GM12878 (cell line): ENCODE results near the gene RIPOR3. TPM values are rescaled to one million over a fixed set of nuclear protein-coding genes. Genes with fewer than 3 reads are reported as not detected.
"Not testable (repeated sequence)": the region's sequence is repeated elsewhere in the genome, so short reads cannot be mapped to it uniquely, and the experiment has no call there.

Source experiments
- ATAC-seq: fragments of 200-7000 bp; cut with Tn5 transposase; 3 replicates; pipeline ENCODE4 v1.9.1; 2020; ENCODE audit warnings: mild to moderate bottlenecking, moderate library complexity
- BruUV-seq: library from RNA; stranded (reverse); fragments of 400-500 nt; replicated peaks from 2 replicates; lab custom pipeline; 2021; lab: Mats Ljungman, UMichigan
- CTCF ChIA-PET: fragments of 300-600 bp; sonication (Branson Sonifier 250); formaldehyde crosslinking; extraction: SDS; loops from one replicate; lab custom pipeline; 2021; ENCODE audit warnings: inconsistent platforms; lab: Yijun Ruan, JAX
- POLR2A ChIA-PET: fragments of 350-600 bp; formaldehyde crosslinking; extraction: SDS; loops from one replicate; lab custom pipeline; 2021; ENCODE audit warnings: inconsistent platforms; lab: Charles Lee
- RAD21 ChIA-PET: fragments of 300-600 bp; sonication (Branson Sonifier 250); formaldehyde crosslinking; loops from one replicate; lab custom pipeline; 2023; ENCODE audit warnings: antibody characterized with exemption; ENCODE audit not compliant: unreplicated experiment; lab: Charles Lee
- SMC1A ChIA-PET: fragments of 300-600 bp; sonication (Branson Sonifier 250); formaldehyde crosslinking; loops from one replicate; lab custom pipeline; 2023; ENCODE audit not compliant: unreplicated experiment, uncharacterized antibody; lab: Charles Lee
- DNase-seq: peaks from one replicate; pipeline ENCODE4 v3.0.0-alpha.2; 2011; ENCODE audit warnings: low read depth, low spot score
- FAIRE-seq: peaks from 3 replicates; lab custom pipeline; 2011; peaks lifted over from hg19 to GRCh38; lab: Jason Lieb, UNC
- H2AFZ ChIP-seq: 2 replicates; pipeline ENCODE4 v1.6.0; 2011; ENCODE audit warnings: low read depth, low read length, control low read depth; ENCODE audit not compliant: control insufficient read depth
- H3K27ac ChIP-seq: 2 replicates; pipeline ENCODE4 v1.5.1; 2011; ENCODE audit warnings: control low read depth; ENCODE audit not compliant: control insufficient read depth, insufficient read depth
- H3K27me3 ChIP-seq, 2 experiments: replicated peaks in 1 of 2; 2 replicates each; pipeline versions ENCODE4 v1.6.0 to v1.6.1; 2011; ENCODE audit warnings: low read length in 1 of 2; ENCODE audit not compliant: control insufficient read depth in 2 of 2, insufficient read depth in 2 of 2
- H3K36me3 ChIP-seq, 2 experiments: 2 replicates each; pipeline ENCODE4 v1.5.1; 2011; ENCODE audit warnings: low read length in 1 of 2; ENCODE audit not compliant: control insufficient read depth in 2 of 2, insufficient read depth in 2 of 2
- H3K4me1 ChIP-seq: 2 replicates; pipeline ENCODE4 v1.6.1; 2011; ENCODE audit warnings: mild to moderate bottlenecking, low read length, moderate library complexity, mixed read lengths; ENCODE audit not compliant: control insufficient read depth, insufficient read depth
- H3K4me2 ChIP-seq: 2 replicates; pipeline ENCODE4 v1.6.0; 2011; ENCODE audit warnings: control low read depth; ENCODE audit not compliant: control insufficient read depth, insufficient read depth
- H3K4me3 ChIP-seq: fragments of 200-600 bp; sonication (generic); 2 replicates; pipeline ENCODE4 v1.5.1; 2016
- H3K79me2 ChIP-seq: 2 replicates; pipeline ENCODE4 v1.6.0; 2011; ENCODE audit warnings: low read length; ENCODE audit not compliant: control insufficient read depth, insufficient read depth
- H3K9ac ChIP-seq: 2 replicates; pipeline ENCODE4 v1.8.0; 2011; ENCODE audit warnings: low read length, control low read depth, mixed read lengths; ENCODE audit not compliant: control insufficient read depth, insufficient read depth
- H3K9me3 ChIP-seq: replicated peaks from 3 replicates; pipeline ENCODE4 v1.5.1; 2011; ENCODE audit warnings: mild to moderate bottlenecking, low read length; ENCODE audit not compliant: control insufficient read depth, insufficient read depth
- H4K20me1 ChIP-seq: 2 replicates; pipeline ENCODE4 v1.6.0; 2011; ENCODE audit not compliant: control insufficient read depth, insufficient read depth
- BRCA1 ChIP-seq: IDR thresholded peaks from 2 replicates; pipeline ENCODE4 v1.6.1; 2011; ENCODE audit warnings: low read depth, low read length, improper control_type of control experiment
- KLF5 ChIP-seq: fragments of 450-650 bp; IDR thresholded peaks from 2 replicates; pipeline ENCODE4 v1.6.1; 2014; ENCODE audit warnings: mild to moderate bottlenecking; ENCODE audit not compliant: partially characterized antibody
- RAD21 ChIP-seq: IDR thresholded peaks from 2 replicates; pipeline ENCODE4 v1.6.1; 2011; ENCODE audit warnings: mild to moderate bottlenecking, low read depth, low read length, moderate library complexity; ENCODE audit not compliant: insufficient read depth
- RFX5 ChIP-seq: IDR thresholded peaks from 2 replicates; pipeline ENCODE4 v1.6.1; 2011; ENCODE audit warnings: low read depth, low read length, improper control_type of control experiment
- SMARCA5 ChIP-seq: fragments of 450-650 bp; IDR thresholded peaks from 2 replicates; pipeline ENCODE4 v1.6.1; 2017; ENCODE audit warnings: mild to moderate bottlenecking
- SRF ChIP-seq, 2 experiments: IDR thresholded peaks; 2 replicates each; pipeline ENCODE4 v1.6.1; 2011; ENCODE audit warnings: low read depth in 2 of 2, low read length in 2 of 2, mild to moderate bottlenecking in 1 of 2, moderate library complexity in 1 of 2
- STAT1 ChIP-seq: fragments of 450-650 bp; conservative IDR thresholded peaks from 2 replicates; pipeline ENCODE4 v1.6.1; 2014; ENCODE audit warnings: antibody characterized with exemption, mild to moderate bottlenecking
- TAF1 ChIP-seq: IDR thresholded peaks from 2 replicates; pipeline ENCODE4 v1.6.1; 2011; ENCODE audit warnings: mild to moderate bottlenecking, low read depth, low read length, borderline replicate concordance
- TCF3 ChIP-seq: IDR thresholded peaks from 2 replicates; pipeline ENCODE4 v1.6.1; 2012; ENCODE audit warnings: low read depth, mild to moderate bottlenecking, low read length, borderline replicate concordance; ENCODE audit not compliant: insufficient read depth
- ZBTB40 ChIP-seq: fragments of 450-650 bp; IDR thresholded peaks from 2 replicates; pipeline ENCODE4 v1.6.1; 2016; ENCODE audit warnings: mild to moderate bottlenecking, moderate library complexity, borderline replicate concordance
- WGBS: methylation state at CpG from one replicate; pipeline ENCODE4 v1.1.6; 2016; ENCODE audit warnings: low lambda C conversion rate; ENCODE audit not compliant: insufficient replicate concordance, insufficient coverage; ENCODE audit errors: missing lambda C conversion rate; 5-methylcytosine and 5-hydroxymethylcytosine counted together
- in situ Hi-C: fragments of 300-500 bp; cut with MboI; formaldehyde crosslinking; loops from 9 replicates; pipeline ENCODE4 v1.14.3; 2018; ENCODE audit warnings: mixed read lengths
- intact Hi-C: fragments of 100-400 bp; cut with micrococcal nuclease; formaldehyde crosslinking; loops from one replicate; pipeline ENCODE4 v1.14.2; 2022; ENCODE audit not compliant: unreplicated experiment
- polyA plus RNA-seq, 11 experiments: library from polyadenylated mRNA; depleted of rRNA in 4 of 11; unstranded in 6 of 11; stranded (reverse) in 5 of 11; fragments of >200 nt; fragmentation: Nextera tagmentation in 4 of 11; fragmentation: Illumina TruSeq in 1 of 11; extraction: Ambion mirVana in 4 of 11; extraction: Trizol in 1 of 11; gene quantifications; 1 replicate in 1 of 11; 2 replicates in 10 of 11; pipeline versions ENCODE4 v1.2.1 to v1.2.3, GENCODE V29; 2011 to 2016; ENCODE audit warnings: inconsistent platforms in 2 of 11, missing spikeins in 2 of 11, low read depth in 1 of 11
- total RNA-seq, 4 experiments: library from RNA; depleted of rRNA in 3 of 4; stranded (reverse); fragments of >200 nt in 3 of 4; fragmentation: Illumina TruSeq in 1 of 4; extraction: Trizol in 1 of 4; gene quantifications; 2 replicates each; pipeline versions ENCODE4 v1.2.1 to v1.2.3, GENCODE V29; 2013 to 2021

The RIPOR3 gene
- total and polyA plus RNA-seq, 10 of the 15 experiments (the other 5 are each of a cell fraction or from before 2014, with no cell fraction given): 0.04 to 0.55 (median 0.12) TPM; not detected in 6

GRCh38 chr20:50638015-50638847, 53.1 kb downstream of the RIPOR3 start:
- H3K9me3 ChIP-seq, in situ Hi-C loops, FAIRE-seq, H3K27ac ChIP-seq, BruUV-seq, H3K4me2 ChIP-seq, POLR2A ChIA-PET, RAD21 ChIA-PET, H3K4me3 ChIP-seq, SMC1A ChIA-PET, H3K27me3 ChIP-seq, ATAC-seq, H3K79me2 ChIP-seq, H3K4me1 ChIP-seq, H2AFZ ChIP-seq, H3K9ac ChIP-seq, CTCF ChIA-PET, H3K36me3 ChIP-seq, DNase-seq, H4K20me1 ChIP-seq: not testable (repeated sequence)
- 47% methylated on average over 14 of the region's 15 CpGs for WGBS
- intact Hi-C loops: loop anchor here (5.0 kb wide), 1 partner anchor 161 kb away; no protein-coding TSS in a partner anchor

GRCh38 chr20:50636601-50637540, 54.5 kb downstream of the RIPOR3 start:
- POLR2A ChIA-PET: interaction anchor here (1.3 kb wide), 1 partner anchor 15 kb away, joined by 3 read pairs; no protein-coding TSS in a partner anchor
- TF ChIP-seq KLF5 (no peak), SRF (IDR thresholded peaks at IDR 0.05; ENCODE audit: low read depth in 2 of 2, low read length in 2 of 2) (no peak), ZBTB40 (no peak), BRCA1 (no peak), TAF1 (no peak), STAT1 (no peak), SMARCA5 (no peak), RFX5 (no peak), TCF3 (no peak), RAD21 (no peak)

More at GRCh38 chr20:50636601-50637540, 54.5 kb downstream of the RIPOR3 start:
- no peak overlapping the region for H3K27ac ChIP-seq
- no peak overlapping the region for H3K4me2 ChIP-seq
- H3K27me3 ChIP-seq: no peaks in the 10 kb centered on the region; a peak in 1 of 4 replicates
- no peak overlapping the region for H3K4me3 ChIP-seq
- BruUV-seq: no TSS peak
- DNase-seq (no peak), FAIRE-seq (no peak), ATAC-seq (peak; percentile 13; the same call in 2 of the 3 replicates)
- no peaks in the 10 kb centered on the region for H3K4me1 ChIP-seq
- intact Hi-C loops: loop anchor here (5.0 kb wide), 1 partner anchor 160 kb away; no protein-coding TSS in a partner anchor
- CTCF ChIA-PET: interaction anchor here (1.3 to 2.3 kb wide), 2 partner anchors 14 to 112 kb away, joined by 3 to 5 read pairs; no protein-coding TSS in a partner anchor
- in situ Hi-C loops: no loop called here
- SMC1A ChIA-PET: no interaction called here
- H3K36me3 ChIP-seq: no peaks in the 10 kb centered on the region
- no peaks in the 10 kb centered on the region for H3K79me2 ChIP-seq
- no peak overlapping the region for H3K9ac ChIP-seq
- H2AFZ ChIP-seq: no peak overlapping the region
- 32% methylated on average over 22 of the region's 22 CpGs for WGBS
- RAD21 ChIA-PET: no interaction called here
- no peaks in the 10 kb centered on the region for H4K20me1 ChIP-seq
- H3K9me3 ChIP-seq: no peaks in the 10 kb centered on the region
